OCI-LY7 (cell line): ENCODE data around the gene MCM3. TPM values are rescaled to one million over a fixed set of nuclear protein-coding genes. Genes with fewer than 3 reads are reported as not detected.

Source experiments
- Bru-seq: library from RNA; stranded (reverse); fragments of 400-500 nt; gene quantifications from one replicate; lab custom pipeline; 2021; lab: Mats Ljungman, UMichigan
- BruChase-seq, 2 experiments: library from RNA; stranded (reverse); fragments of 400-500 nt; gene quantifications; one replicate each; lab custom pipeline; 2021; lab: Mats Ljungman, UMichigan
- BruUV-seq: library from RNA; stranded (reverse); fragments of 400-500 nt; replicated peaks from 2 replicates; lab custom pipeline; 2021; lab: Mats Ljungman, UMichigan
- CTCF ChIA-PET: fragments of 300-600 bp; sonication (Branson Sonifier 250); formaldehyde crosslinking; loops from one replicate; lab custom pipeline; 2022; ENCODE audit warnings: antibody characterized with exemption; ENCODE audit not compliant: unreplicated experiment; lab: Charles Lee
- POLR2A ChIA-PET: fragments of 300-600 bp; sonication (Branson Sonifier 250); formaldehyde crosslinking; loops from one replicate; lab custom pipeline; 2022; ENCODE audit warnings: antibody characterized with exemption; lab: Charles Lee
- DNase-seq: peaks from one replicate; pipeline ENCODE4 v3.0.0-alpha.2; 2015; ENCODE audit warnings: low spot score
- H2AFZ ChIP-seq: fragments of 200-600 bp; sonication (generic), shearing (Covaris generic); 2 replicates; pipeline ENCODE4 v1.6.1; 2014; ENCODE audit warnings: mild to moderate bottlenecking, antibody characterized with exemption, low read length, moderate library complexity
- H3K27ac ChIP-seq: fragments of 200-600 bp; sonication (generic); 2 replicates; pipeline ENCODE4 v1.5.1; 2014; ENCODE audit warnings: mixed run types, low read depth, mild to moderate bottlenecking, moderate library complexity, low read length, inconsistent platforms; ENCODE audit not compliant: poor library complexity, severe bottlenecking
- H3K36me3 ChIP-seq: fragments of 200-600 bp; sonication (generic); 2 replicates; pipeline ENCODE4 v1.6.1; 2014; ENCODE audit warnings: mild to moderate bottlenecking, antibody characterized with exemption, low read length, moderate library complexity, mixed read lengths; ENCODE audit not compliant: insufficient read depth
- H3K4me1 ChIP-seq: fragments of 200-600 bp; sonication (generic); 2 replicates; pipeline ENCODE4 v1.5.1; 2014; ENCODE audit warnings: mild to moderate bottlenecking, low read length; ENCODE audit not compliant: insufficient read depth, poor library complexity, severe bottlenecking
- H3K4me2 ChIP-seq: fragments of 200-600 bp; sonication (generic); 2 replicates; pipeline ENCODE4 v1.6.1; 2014; ENCODE audit warnings: mild to moderate bottlenecking, low read length
- H3K4me3 ChIP-seq: fragments of 200-600 bp; sonication (generic); 2 replicates; pipeline ENCODE4 v1.5.1; 2014; ENCODE audit warnings: mild to moderate bottlenecking, low read depth, low read length; ENCODE audit not compliant: poor library complexity, severe bottlenecking
- H3K79me2 ChIP-seq: fragments of 200-600 bp; sonication (generic); 2 replicates; pipeline ENCODE4 v1.6.1; 2016; ENCODE audit warnings: low read depth, mild to moderate bottlenecking, low read length, moderate library complexity, mixed read lengths; ENCODE audit not compliant: insufficient read depth
- H3K9me2 ChIP-seq: fragments of 200-600 bp; sonication (generic); 2 replicates; pipeline ENCODE4 v1.6.1; 2016; ENCODE audit warnings: mild to moderate bottlenecking, low read length, mixed read lengths; ENCODE audit not compliant: insufficient read depth
- H3K9me3 ChIP-seq: fragments of 200-600 bp; sonication (generic); 2 replicates; pipeline ENCODE4 v1.6.1; 2014; ENCODE audit warnings: mild to moderate bottlenecking, mixed run types, low read length, mixed read lengths
- H4K20me1 ChIP-seq: fragments of 200-600 bp; sonication (generic); 2 replicates; pipeline ENCODE4 v1.6.1; 2014; ENCODE audit warnings: mild to moderate bottlenecking, antibody characterized with exemption, low read length, moderate library complexity, mixed read lengths; ENCODE audit not compliant: insufficient read depth
- EZH2phosphoT487 ChIP-seq: fragments of 200-600 bp; sonication (generic); IDR thresholded peaks from 2 replicates; pipeline ENCODE4 v1.6.1; 2018; ENCODE audit warnings: low read depth, borderline replicate concordance, mild to moderate bottlenecking, mixed run types, antibody characterized with exemption, low read length, moderate library complexity, mixed read lengths
- intact Hi-C: fragments of 100-400 bp; cut with micrococcal nuclease; formaldehyde crosslinking; loops from one replicate; pipeline ENCODE4 v1.10.0; 2022; ENCODE audit not compliant: unreplicated experiment
- long read RNA-seq: library from polyadenylated mRNA; stranded (forward); transcript quantifications from one replicate; pipeline ENCODE4 v2.0.0, GENCODE V29; 2022
- total RNA-seq, 2 experiments: library from RNA; depleted of rRNA in 1 of 2; stranded (reverse); fragments of >200 nt in 1 of 2; shearing (Covaris generic) in 1 of 2; gene quantifications; 2 replicates each; pipeline ENCODE4 v1.2.3, GENCODE V29; 2014 to 2022
- TF ChIP-seq, protein P1 (sequence below): fragments of 200-600 bp; sonication (generic); conservative IDR thresholded peaks from 2 replicates; pipeline ENCODE4 v1.5.1; 2014; ENCODE audit warnings: mild to moderate bottlenecking, antibody characterized with exemption, low read length, moderate library complexity, mixed read lengths

MCM3 gene
- total RNA-seq (2014; rRNA removed; shearing (Covaris generic)) (272 and 356 TPM in 2 replicates), total RNA-seq (2022) (295 and 304 TPM in 2 replicates), Bru-seq, nascent RNA (percentile 98 among the genes with signal in this experiment), BruChase-seq, experiment 1, labeled RNA remaining after a 6-hour chase (percentile 97 among the genes with signal in this experiment), BruChase-seq, experiment 2, labeled RNA remaining after a 2-hour chase (percentile 97 among the genes with signal in this experiment)
- long read RNA-seq, transcript MCM3-201 (17 exons, 3,083 nt), result major isoform, 964 of 1,416 reads
- long read RNA-seq, transcript MCM3-202 (16 exons, 2,523 nt), result minor isoform, 12 of 1,416 reads
- long read RNA-seq, partial matches to known transcripts, result 150 of 1,416 reads
- long read RNA-seq, other reads (novel, unspliced or antisense), result 290 of 1,416 reads

DNA sequence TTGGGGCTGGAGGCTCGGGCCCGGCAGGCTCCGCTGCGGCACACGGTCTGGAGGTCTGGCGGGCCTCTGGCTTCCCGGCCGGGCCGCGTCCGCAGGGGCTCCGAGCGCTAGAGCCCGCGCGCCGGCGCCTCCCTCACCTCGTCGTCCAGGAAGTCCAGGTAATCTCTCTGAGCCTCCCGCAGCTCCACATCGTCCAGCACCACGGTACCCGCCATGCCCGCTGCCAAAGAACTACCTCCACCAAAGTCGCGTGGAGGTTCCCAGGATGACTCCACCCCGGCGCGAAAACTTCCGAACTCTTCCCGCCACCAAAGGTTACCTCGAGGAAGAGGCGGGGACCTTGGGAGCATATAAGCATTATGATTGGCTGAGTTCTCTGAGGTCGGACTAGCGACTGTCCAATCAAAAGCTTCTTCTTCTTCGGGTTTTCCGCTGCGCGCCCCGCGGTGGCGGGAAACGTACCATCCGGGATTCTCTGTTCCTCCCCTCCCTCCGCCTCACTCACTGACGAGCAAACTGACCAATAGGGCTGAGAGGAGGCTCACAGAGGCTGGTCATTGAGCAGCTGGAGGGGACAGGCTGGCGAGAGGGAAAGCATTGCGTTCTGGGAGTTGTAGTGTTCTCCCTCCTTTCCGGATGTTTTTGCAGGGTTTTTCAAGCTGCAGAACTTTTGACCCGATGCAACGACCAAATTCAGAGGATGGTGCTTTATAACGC, at the start of gene MCM3:
Gene MCM3, minus strand, starts transcription at position 283 of the 717 bp plus-strand sequence. Its CDS starts 68 bp downstream, at position 215.
- Histone ChIP-seq H4K20me1 (peaks cover 34% of the 10 kb centered on the region), H3K79me2 (peaks cover 55% of the 10 kb centered on the region), H3K4me3 (peak within 1 kb of the TSS; percentile 85), H3K9me3 (no peaks in the 10 kb centered on the region), H3K27ac (peak within 1 kb of the TSS; percentile 90), H3K4me1 (peaks cover 59% of the 10 kb centered on the region), H3K4me2 (peak within 1 kb of the TSS; percentile 88), H3K9me2 (no peaks in the 10 kb centered on the region), H2AFZ (peak within 1 kb of the TSS; percentile 71), H3K36me3 (peaks cover 47% of the 10 kb centered on the region)
- no TSS peak for BruUV-seq
- peak; percentile 100 for DNase-seq
- TF ChIP-seq EZH2phosphoT487, result no peak
- TF ChIP-seq, protein P1, sequence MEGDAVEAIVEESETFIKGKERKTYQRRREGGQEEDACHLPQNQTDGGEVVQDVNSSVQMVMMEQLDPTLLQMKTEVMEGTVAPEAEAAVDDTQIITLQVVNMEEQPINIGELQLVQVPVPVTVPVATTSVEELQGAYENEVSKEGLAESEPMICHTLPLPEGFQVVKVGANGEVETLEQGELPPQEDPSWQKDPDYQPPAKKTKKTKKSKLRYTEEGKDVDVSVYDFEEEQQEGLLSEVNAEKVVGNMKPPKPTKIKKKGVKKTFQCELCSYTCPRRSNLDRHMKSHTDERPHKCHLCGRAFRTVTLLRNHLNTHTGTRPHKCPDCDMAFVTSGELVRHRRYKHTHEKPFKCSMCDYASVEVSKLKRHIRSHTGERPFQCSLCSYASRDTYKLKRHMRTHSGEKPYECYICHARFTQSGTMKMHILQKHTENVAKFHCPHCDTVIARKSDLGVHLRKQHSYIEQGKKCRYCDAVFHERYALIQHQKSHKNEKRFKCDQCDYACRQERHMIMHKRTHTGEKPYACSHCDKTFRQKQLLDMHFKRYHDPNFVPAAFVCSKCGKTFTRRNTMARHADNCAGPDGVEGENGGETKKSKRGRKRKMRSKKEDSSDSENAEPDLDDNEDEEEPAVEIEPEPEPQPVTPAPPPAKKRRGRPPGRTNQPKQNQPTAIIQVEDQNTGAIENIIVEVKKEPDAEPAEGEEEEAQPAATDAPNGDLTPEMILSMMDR, result no peak
- intact Hi-C loops, result loop anchor here (1.0 to 5.0 kb wide), 5 partner anchors 21 to 380 kb away; partner anchors contain the start of genes PAQR8 and TRAM2
- ChIA-PET CTCF (interaction anchor here (1.0 to 3.5 kb wide), 4 partner anchors 22 to 135 kb away, joined by 3 to 16 read pairs (median 10); partner anchors contain the start of gene PAQR8), POLR2A (interaction anchor here (0.6 to 8.9 kb wide), 34 partner anchors 10 to 782 kb away, joined by 3 to 122 read pairs (median 4); partner anchors contain the start of gene PAQR8)

DNA sequence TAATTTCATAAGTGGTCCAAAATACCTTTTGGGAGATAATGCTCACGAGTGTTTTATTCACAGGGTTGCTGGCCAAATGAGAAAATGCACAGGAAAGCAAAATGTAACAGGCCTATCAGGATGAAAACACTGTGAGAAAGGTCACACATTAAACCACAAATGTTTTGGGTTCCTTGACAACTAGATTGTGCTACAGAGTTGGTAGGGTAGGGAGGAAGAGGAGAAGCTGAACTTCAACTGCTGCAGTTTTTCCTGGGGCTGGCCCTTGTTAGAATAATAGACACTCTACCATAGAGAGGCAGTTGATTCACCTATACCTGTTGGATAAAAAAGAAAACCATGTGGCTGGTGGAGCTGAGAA, 49.3 kb upstream of the MCM3 start:
- DNase-seq, result no peak
- H3K36me3 ChIP-seq, result no peaks in the 10 kb centered on the region
- ChIA-PET POLR2A (interaction anchor here (0.7 to 1.2 kb wide), 4 partner anchors 19 to 94 kb away, joined by 3 read pairs; no protein-coding TSS in a partner anchor), CTCF (interaction anchor here (0.6 to 0.9 kb wide), 2 partner anchors 11 to 23 kb away, joined by 3 to 5 read pairs; no protein-coding TSS in a partner anchor)
- peak overlapping the region; percentile 55; the same call in 1 of the 2 replicates for H2AFZ ChIP-seq
- no peak overlapping the region for H3K27ac ChIP-seq
- H3K4me2 ChIP-seq, result peak overlapping the region; percentile 13; the same call in 1 of the 2 replicates
- intact Hi-C loops, result no loop called here
- TF ChIP-seq, protein P1, result no peak
- TF ChIP-seq EZH2phosphoT487, result no peak
- no peaks in the 10 kb centered on the region for H4K20me1 ChIP-seq
- no peaks in the 10 kb centered on the region for H3K9me2 ChIP-seq
- peaks cover 29% of the 10 kb centered on the region for H3K4me1 ChIP-seq
- H3K79me2 ChIP-seq, result no peaks in the 10 kb centered on the region
- H3K4me3 ChIP-seq, result no peak overlapping the region
- BruUV-seq, result no TSS peak
- H3K9me3 ChIP-seq, result no peaks in the 10 kb centered on the region
